SKM-1 treated with dmso at 0.1 percent for 144 hours (cell line): ENCODE data around the gene ZNF783.
"Not testable (repeated sequence)": the region's sequence is repeated elsewhere in the genome, so short reads cannot be mapped to it uniquely, and the experiment has no call there.

Experiments
- DNase-seq: peaks from one replicate; lab custom pipeline; 2025; ENCODE audit not compliant: unreplicated experiment; lab: John Stamatoyannopoulos, UW

ZNF783 gene

DNA sequence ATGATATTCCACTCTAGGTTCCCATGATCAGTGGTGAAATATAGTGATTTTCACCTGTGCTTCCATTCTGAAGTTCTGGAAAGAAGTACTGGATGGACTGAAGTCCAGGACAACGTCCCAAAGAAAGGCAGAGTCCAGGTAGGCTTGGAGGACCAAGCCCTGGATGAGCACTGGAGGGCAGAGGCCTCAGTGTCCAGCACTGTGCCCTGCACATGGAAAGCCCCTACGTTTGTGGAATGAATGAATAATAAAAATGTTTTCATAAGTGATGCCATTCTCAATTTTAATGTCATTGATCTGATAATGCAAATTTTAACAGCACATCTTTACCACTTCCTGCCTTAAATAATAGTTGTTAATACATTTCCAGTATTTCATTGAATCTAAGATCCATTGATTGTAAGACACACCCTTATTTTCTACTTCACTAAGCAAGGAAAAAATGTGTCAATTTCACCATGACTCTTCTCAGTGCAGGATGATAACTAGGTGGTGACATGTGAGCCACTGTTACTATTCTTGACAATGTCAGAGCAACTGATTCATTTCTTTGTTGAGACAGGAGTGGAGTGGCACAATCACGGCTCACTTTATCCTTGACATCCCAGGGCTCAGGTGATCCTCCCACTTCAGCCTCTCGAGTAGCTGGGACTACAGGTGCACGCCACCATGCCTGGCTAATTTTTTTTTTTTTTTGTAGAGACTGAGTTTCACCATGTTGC lies 35.2 kb downstream of the ZNF783 start:
- DNase-seq: no peak

- DNase-seq: no peak
Observed at GRCh38 chr7:149300620-149301285, 38.8 kb downstream of the ZNF783 start.

DNA sequence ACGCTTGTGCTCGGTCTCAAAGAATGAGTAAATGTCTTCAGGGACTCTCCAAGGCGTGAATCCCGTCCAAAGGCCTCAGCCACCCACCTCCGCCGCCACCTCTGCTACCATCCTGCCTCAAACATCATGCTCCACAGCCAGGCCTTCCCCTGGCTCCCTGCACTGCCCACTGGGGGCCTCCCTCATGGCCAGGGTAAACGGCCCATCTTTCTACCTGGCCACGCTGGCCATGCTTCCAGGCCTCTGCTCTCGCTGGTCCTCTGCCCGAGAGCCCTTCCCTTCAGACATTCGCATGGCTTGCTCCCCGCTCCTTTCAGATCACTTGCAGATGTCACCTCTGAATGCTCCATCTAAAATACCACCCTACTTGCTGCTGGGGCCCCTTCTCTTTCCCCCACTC lies 40.2 kb downstream of the ZNF783 start:
- DNase-seq: no peak

DNA sequence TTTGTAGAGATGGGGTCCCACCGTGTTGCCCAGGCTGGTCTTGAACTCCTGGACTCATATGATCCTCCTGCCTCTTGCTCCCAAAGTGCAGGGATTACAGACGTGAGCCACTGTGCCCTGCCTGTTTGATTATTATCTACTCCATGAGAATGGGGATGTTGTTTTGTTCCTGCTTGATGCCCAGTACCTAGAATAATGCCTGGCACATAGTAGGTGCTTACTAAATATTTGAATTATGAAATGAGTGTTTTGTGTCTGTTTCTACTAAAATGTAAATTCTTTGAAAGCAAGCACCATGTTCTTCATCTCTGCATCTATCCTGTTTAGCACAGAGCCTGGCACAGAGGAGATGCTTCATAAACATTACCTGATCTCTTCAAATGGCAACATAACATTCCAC lies 40.9 kb downstream of the ZNF783 start:
- DNase-seq: no peak

DNA sequence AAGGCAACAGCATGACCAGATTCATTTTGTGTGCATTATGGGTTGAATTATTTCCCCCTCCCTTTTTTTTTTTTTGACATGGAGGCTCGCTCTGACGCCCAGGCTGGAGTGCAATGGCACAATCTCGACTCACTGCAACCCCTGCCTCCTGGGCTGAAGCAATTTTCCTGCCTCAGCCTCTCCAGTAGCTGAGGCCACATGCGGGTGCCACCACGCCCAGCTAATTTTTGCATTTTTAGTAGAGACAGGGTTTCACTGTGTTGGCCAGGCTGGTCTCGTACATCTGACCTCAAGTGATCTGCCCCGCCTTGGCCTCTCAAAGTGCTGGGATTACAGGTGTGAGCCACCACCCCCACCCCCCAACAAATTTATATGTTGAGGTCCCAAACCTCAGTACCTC lies 42.0 kb downstream of the ZNF783 start:
- no peak for DNase-seq

DNA sequence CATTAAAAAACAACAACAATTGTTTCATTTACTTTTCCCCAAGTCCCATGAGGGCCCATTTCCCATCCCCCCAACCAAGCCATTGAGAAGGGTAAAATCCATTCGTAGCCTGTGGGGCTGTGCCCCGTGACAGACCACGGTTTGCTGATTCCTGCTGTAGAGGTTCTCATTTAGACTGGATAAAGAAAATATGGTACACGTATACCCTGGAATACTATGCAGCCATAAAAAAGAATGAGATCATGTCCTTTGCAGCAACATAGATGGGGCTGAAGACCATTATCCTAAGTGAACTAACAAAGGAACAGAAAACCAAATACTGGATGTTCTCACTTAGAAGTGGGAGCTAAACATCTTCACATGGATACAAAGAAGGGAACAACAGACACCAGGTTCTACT lies 44.9 kb downstream of the ZNF783 start:
- no peak for DNase-seq

DNA sequence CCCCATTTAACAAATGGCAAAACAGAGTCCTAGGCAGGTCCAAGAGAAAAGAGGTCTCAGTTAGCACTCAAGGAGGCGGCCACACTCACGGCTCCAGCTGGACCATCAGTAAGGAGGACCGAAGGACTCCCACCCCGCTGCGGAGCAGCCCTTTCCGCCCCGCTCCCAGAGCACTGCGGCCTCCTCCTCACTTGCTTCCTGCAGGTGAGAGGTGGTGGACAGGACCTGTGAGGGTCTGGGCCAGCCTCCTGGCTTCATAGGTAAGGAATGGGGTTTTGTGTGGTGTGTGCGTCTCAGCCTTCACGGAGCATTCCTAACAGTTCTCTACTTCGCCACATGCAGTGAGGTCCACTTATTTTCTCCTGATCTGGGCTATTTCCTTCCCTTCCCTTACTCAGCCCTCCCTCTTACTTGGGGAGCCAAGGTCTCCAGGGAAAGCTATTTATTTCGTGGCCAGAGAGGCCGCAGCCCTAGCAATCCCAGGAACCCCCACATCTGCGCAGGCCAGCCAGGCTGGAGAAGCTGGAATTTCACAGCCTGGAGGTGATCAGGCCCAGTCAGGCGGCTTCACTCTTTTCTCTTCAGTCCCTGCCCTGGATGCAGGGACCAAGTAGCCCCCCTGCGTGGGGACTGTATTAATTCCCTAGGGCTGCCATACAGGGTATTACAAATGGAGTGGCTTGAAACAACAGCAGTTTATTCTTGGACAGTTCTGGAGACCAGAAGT lies 45.9 kb downstream of the ZNF783 start:
- DNase-seq: no peak

GRCh38 chr7:149310113-149310836 lies 48.3 kb downstream of the ZNF783 start:
- no peak for DNase-seq

DNA sequence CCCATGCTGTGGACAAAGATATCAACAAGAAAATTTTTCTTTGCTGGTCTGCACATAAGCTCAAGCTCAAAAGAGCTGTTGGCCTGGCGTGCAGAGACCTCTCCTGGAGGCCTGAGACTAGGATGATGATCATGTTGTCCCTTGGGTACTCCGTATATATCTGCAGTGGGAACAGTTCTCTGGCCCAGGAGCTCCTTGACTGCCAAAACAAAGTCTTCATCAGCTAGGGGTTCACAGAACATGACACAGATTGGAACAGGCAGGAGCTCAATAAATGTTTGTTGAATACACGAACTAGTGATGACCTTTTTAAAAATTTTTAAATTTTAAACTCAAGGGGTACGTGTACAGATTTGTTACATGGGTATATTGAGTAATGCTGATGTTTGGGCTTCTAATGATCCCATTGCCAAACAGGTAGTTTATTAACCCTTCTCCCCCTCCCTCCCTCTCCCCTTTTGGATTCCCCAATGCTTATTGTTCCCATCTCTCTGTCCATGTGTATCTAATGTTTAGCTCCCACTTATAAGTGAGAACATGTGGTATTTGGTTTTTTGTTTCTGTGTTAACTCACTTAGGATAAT lies 49.1 kb downstream of the ZNF783 start:
- DNase-seq: no peak

GRCh38 chr7:149313981-149314380 lies 52.0 kb downstream of the ZNF783 start:
- no peak for DNase-seq

GRCh38 chr7:149316606-149317005 lies 54.6 kb downstream of the ZNF783 start:
- no peak for DNase-seq

- DNase-seq: no peak
Observed at GRCh38 chr7:149317496-149317895, 55.5 kb downstream of the ZNF783 start.

- no peak for DNase-seq
Observed at GRCh38 chr7:149317986-149318672, 56.1 kb downstream of the ZNF783 start.

GRCh38 chr7:149319376-149319775 lies 57.4 kb downstream of the ZNF783 start:
- no peak for DNase-seq

GRCh38 chr7:149320313-149321124 lies 58.5 kb downstream of the ZNF783 start:
- no peak for DNase-seq

GRCh38 chr7:149321125-149321905 lies 59.3 kb downstream of the ZNF783 start:
- not testable (repeated sequence) for DNase-seq

DNA sequence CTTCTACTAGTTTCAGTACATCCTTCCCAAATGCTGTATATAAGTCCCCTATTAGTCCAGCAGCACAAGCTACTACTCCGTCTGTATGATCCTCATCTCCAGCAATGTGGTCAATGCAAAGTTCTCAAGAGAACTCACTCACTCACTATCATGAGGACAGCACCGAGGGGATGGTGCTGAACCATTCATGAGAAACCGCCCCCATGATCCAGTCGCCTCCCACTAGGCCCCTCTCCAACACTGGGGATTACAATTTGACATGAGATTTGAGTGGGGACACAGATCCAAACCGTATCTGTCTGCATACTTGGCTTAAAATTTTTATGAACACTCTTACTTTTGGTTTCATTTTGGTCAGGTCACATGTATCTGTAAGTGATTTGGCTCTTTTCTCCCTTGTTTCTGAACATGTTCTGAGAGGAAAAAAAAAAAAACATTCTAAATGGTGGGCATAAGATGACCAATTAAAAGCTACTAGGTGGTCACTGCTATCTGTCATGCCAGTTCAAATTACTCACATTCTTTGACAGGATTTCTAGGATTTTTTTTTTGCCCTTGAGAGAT lies 60.1 kb downstream of the ZNF783 start:
- no peak for DNase-seq

DNA sequence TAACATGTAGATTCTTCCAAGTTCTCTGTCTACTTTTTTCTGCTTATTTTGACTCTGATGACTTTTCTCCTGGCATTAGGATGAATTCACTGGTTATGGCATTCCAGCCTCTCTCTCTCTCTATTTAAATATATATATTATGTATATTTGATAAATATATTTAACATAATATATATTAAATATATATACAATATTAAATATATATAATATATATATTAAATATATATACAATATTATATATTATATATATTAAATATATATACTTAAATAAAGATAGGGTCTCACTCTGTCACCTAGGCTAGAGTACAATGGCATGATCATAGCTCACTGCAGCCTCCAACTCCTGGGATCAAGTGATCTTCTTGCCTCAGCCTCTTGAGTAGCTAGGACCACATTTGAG lies 60.7 kb downstream of the ZNF783 start:
- DNase-seq: no peak

DNA sequence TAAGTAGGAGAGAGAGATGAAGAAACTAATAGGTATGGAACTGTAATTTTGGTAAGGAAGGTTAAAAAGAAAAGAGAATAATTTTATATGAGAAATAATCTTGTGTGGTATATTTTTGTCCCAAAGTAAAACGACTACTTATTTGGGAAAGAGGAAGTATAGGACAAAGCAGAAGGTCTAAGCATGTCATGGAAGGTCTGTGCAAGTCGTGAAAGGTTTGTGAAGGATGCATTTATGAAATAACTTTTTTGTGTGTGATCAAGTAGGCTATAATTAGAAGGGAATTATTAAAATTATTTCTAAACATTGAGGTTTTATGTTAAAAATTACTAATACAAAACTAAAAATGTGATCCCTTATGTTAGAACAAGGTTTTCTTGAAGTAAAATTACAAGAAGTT lies 63.3 kb downstream of the ZNF783 start:
- DNase-seq: no peak
